SK-N-SH treated with all-trans-retinoic acid at 6 μM for 48 hours (cell line): ENCODE results near the gene ANKS1A.

Experiments
- ATAC-seq: fragments of 200-7000 bp; cut with Tn5 transposase; 3 replicates; pipeline ENCODE4 v1.9.1; 2020; ENCODE audit warnings: mild to moderate bottlenecking, moderate library complexity
- ARNTL ChIP-seq: fragments of 450-650 bp; formaldehyde crosslinking; IDR thresholded peaks from 2 replicates; pipeline ENCODE4 v1.5.0; 2020; ENCODE audit warnings: low read depth, mild to moderate bottlenecking, moderate library complexity, borderline replicate concordance
- BACH2 ChIP-seq: fragments of 250-450 bp; sonication (Bioruptor Pico); IDR thresholded peaks from 2 replicates; pipeline ENCODE4 v1.9.0; 2021; ENCODE audit warnings: mild to moderate bottlenecking, borderline replicate concordance
- CSDC2 ChIP-seq: fragments of 250-450 bp; sonication (Bioruptor Pico); IDR thresholded peaks from 2 replicates; pipeline ENCODE4 v1.5.0; 2020; ENCODE audit warnings: mild to moderate bottlenecking, moderate library complexity
- ESRRG ChIP-seq: fragments of 250-450 bp; sonication (Bioruptor Pico); IDR thresholded peaks from 2 replicates; pipeline ENCODE4 v1.6.1; 2021; ENCODE audit warnings: mild to moderate bottlenecking
- ISL1 ChIP-seq: fragments of 250-450 bp; sonication (Bioruptor Pico); IDR thresholded peaks from 2 replicates; pipeline ENCODE4 v2.1.2; 2022; ENCODE audit warnings: mild to moderate bottlenecking, moderate library complexity
- OSR1 ChIP-seq: fragments of 250-450 bp; sonication (Bioruptor Pico); IDR thresholded peaks from 2 replicates; pipeline ENCODE4 v1.8.0; 2022; ENCODE audit warnings: moderate library complexity, mild to moderate bottlenecking, inconsistent platforms
- POU6F1 ChIP-seq: fragments of 250-450 bp; sonication (Bioruptor Pico); IDR thresholded peaks from 2 replicates; pipeline ENCODE4 v1.8.0; 2021; ENCODE audit warnings: low read depth, mild to moderate bottlenecking, moderate library complexity, borderline replicate concordance
- RARB ChIP-seq: fragments of 250-450 bp; sonication (Bioruptor Pico); IDR thresholded peaks from 2 replicates; pipeline ENCODE4 v1.8.0; 2021; ENCODE audit warnings: mild to moderate bottlenecking, moderate library complexity
- TCF4 ChIP-seq: fragments of 250-450 bp; sonication (Bioruptor Pico); IDR thresholded peaks from 2 replicates; pipeline ENCODE4 v1.8.0; 2021; ENCODE audit warnings: mild to moderate bottlenecking, moderate library complexity, borderline replicate concordance
- TOX ChIP-seq: fragments of 250-450 bp; sonication (Bioruptor Pico); IDR thresholded peaks from 2 replicates; pipeline ENCODE4 v1.8.0; 2021; ENCODE audit warnings: mild to moderate bottlenecking, moderate library complexity, borderline replicate concordance
- ZC3H10 ChIP-seq: fragments of 250-450 bp; sonication (Bioruptor Pico); IDR thresholded peaks from 2 replicates; pipeline ENCODE4 v1.5.1; 2021; ENCODE audit warnings: mild to moderate bottlenecking, moderate library complexity
- ZFP30 ChIP-seq: fragments of 450-650 bp; formaldehyde crosslinking; IDR thresholded peaks from 2 replicates; pipeline ENCODE4 v1.5.0; 2022; ENCODE audit warnings: mild to moderate bottlenecking, moderate library complexity
- ZNF70 ChIP-seq: fragments of 450-650 bp; formaldehyde crosslinking; IDR thresholded peaks from 2 replicates; pipeline ENCODE4 v1.5.0; 2020; ENCODE audit warnings: mild to moderate bottlenecking, moderate library complexity
- ZNF8 ChIP-seq: fragments of 450-650 bp; formaldehyde crosslinking; IDR thresholded peaks from 2 replicates; pipeline ENCODE4 v1.5.0; 2020; ENCODE audit warnings: mild to moderate bottlenecking, moderate library complexity
- TF ChIP-seq, protein P1 (sequence below): fragments of 250-450 bp; sonication (Bioruptor Pico); IDR thresholded peaks from 2 replicates; pipeline ENCODE4 v1.8.0; 2020; ENCODE audit warnings: mild to moderate bottlenecking, moderate library complexity, borderline replicate concordance
- TF ChIP-seq, protein P2 (sequence below): fragments of 250-450 bp; sonication (Bioruptor Pico); IDR thresholded peaks from 2 replicates; pipeline ENCODE4 v1.5.1; 2020; ENCODE audit warnings: low read depth, mild to moderate bottlenecking, moderate library complexity
- TF ChIP-seq, protein P3 (sequence below): fragments of 250-450 bp; sonication (Bioruptor Pico); IDR thresholded peaks from 2 replicates; pipeline ENCODE4 v1.5.1; 2021; ENCODE audit warnings: mild to moderate bottlenecking, moderate library complexity
- TF ChIP-seq, protein P4 (sequence below): fragments of 250-450 bp; sonication (Bioruptor Pico); IDR thresholded peaks from 2 replicates; pipeline ENCODE4 v1.5.0; 2020; ENCODE audit warnings: mild to moderate bottlenecking, moderate library complexity

Gene ANKS1A

DNA sequence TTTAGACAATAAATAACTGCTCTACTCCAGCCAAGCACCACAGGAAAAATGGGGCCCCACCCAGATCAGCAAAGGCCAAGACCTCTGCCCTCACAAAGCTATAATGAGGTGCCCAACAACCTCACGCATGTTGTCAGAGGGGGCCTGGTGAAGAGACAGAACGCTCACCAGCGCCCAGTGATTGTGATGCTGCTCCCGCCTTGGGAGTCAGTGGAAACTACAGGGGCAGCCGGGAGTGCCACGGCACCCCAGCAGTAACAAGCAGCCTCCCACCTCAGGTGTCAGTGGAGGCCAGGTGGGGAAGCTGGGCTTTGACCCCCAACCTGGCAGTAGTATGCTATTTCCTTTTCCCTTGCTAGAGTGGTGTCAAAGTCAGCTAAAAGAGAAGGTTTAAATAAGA is 204.7 kb downstream of the ANKS1A start (continued):
- TF ChIP-seq, protein P1, sequence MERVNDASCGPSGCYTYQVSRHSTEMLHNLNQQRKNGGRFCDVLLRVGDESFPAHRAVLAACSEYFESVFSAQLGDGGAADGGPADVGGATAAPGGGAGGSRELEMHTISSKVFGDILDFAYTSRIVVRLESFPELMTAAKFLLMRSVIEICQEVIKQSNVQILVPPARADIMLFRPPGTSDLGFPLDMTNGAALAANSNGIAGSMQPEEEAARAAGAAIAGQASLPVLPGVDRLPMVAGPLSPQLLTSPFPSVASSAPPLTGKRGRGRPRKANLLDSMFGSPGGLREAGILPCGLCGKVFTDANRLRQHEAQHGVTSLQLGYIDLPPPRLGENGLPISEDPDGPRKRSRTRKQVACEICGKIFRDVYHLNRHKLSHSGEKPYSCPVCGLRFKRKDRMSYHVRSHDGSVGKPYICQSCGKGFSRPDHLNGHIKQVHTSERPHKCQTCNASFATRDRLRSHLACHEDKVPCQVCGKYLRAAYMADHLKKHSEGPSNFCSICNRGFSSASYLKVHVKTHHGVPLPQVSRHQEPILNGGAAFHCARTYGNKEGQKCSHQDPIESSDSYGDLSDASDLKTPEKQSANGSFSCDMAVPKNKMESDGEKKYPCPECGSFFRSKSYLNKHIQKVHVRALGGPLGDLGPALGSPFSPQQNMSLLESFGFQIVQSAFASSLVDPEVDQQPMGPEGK (CRISPR knock-in tag) = no peak

DNA sequence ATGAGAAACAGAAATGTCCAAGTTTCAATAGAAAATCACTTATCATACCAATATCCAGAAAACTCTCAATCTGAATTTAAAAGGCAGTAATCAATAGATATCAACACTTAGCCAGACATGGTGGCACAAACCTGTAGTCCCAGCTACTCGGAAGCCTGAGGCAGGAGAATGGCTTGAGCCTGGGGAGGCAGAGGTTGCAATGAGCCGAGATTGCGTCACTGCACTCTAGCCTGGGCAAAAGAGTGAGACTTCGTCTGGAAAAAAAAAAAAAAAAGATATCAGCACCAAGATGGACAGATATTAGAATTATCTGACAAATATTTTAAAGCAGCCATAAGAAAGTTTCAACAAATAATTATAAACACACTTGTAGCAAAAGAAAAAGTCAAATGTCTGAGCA is 205.1 kb downstream of the ANKS1A start:
- TF ChIP-seq, protein P2, sequence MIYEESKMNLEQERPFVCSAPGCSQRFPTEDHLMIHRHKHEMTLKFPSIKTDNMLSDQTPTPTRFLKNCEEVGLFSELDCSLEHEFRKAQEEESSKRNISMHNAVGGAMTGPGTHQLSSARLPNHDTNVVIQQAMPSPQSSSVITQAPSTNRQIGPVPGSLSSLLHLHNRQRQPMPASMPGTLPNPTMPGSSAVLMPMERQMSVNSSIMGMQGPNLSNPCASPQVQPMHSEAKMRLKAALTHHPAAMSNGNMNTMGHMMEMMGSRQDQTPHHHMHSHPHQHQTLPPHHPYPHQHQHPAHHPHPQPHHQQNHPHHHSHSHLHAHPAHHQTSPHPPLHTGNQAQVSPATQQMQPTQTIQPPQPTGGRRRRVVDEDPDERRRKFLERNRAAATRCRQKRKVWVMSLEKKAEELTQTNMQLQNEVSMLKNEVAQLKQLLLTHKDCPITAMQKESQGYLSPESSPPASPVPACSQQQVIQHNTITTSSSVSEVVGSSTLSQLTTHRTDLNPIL = no peak
- TF ChIP-seq ISL1 (CRISPR knock-in tag) (no peak), ESRRG (CRISPR knock-in tag) (no peak), POU6F1 (CRISPR knock-in tag) (no peak), TOX (no peak), ZNF70 (CRISPR knock-in tag) (no peak), BACH2 (CRISPR knock-in tag) (no peak), ZFP30 (CRISPR knock-in tag) (no peak), OSR1 (CRISPR knock-in tag) (no peak), ARNTL (CRISPR knock-in tag) (no peak), ZC3H10 (CRISPR knock-in tag) (no peak), RARB (CRISPR knock-in tag) (no peak), ZNF8 (CRISPR knock-in tag) (no peak), CSDC2 (CRISPR knock-in tag) (no peak), TCF4 (CRISPR knock-in tag) (no peak)
- TF ChIP-seq, protein P3, sequence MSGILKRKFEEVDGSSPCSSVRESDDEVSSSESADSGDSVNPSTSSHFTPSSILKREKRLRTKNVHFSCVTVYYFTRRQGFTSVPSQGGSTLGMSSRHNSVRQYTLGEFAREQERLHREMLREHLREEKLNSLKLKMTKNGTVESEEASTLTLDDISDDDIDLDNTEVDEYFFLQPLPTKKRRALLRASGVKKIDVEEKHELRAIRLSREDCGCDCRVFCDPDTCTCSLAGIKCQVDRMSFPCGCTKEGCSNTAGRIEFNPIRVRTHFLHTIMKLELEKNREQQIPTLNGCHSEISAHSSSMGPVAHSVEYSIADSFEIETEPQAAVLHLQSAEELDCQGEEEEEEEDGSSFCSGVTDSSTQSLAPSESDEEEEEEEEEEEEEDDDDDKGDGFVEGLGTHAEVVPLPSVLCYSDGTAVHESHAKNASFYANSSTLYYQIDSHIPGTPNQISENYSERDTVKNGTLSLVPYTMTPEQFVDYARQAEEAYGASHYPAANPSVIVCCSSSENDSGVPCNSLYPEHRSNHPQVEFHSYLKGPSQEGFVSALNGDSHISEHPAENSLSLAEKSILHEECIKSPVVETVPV (CRISPR knock-in tag) = no peak
- TF ChIP-seq, protein P1 (CRISPR knock-in tag) = no peak
- TF ChIP-seq, protein P4, sequence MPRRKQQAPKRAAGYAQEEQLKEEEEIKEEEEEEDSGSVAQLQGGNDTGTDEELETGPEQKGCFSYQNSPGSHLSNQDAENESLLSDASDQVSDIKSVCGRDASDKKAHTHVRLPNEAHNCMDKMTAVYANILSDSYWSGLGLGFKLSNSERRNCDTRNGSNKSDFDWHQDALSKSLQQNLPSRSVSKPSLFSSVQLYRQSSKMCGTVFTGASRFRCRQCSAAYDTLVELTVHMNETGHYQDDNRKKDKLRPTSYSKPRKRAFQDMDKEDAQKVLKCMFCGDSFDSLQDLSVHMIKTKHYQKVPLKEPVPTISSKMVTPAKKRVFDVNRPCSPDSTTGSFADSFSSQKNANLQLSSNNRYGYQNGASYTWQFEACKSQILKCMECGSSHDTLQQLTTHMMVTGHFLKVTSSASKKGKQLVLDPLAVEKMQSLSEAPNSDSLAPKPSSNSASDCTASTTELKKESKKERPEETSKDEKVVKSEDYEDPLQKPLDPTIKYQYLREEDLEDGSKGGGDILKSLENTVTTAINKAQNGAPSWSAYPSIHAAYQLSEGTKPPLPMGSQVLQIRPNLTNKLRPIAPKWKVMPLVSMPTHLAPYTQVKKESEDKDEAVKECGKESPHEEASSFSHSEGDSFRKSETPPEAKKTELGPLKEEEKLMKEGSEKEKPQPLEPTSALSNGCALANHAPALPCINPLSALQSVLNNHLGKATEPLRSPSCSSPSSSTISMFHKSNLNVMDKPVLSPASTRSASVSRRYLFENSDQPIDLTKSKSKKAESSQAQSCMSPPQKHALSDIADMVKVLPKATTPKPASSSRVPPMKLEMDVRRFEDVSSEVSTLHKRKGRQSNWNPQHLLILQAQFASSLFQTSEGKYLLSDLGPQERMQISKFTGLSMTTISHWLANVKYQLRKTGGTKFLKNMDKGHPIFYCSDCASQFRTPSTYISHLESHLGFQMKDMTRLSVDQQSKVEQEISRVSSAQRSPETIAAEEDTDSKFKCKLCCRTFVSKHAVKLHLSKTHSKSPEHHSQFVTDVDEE (CRISPR knock-in tag) = no peak
- no peak for ATAC-seq

DNA sequence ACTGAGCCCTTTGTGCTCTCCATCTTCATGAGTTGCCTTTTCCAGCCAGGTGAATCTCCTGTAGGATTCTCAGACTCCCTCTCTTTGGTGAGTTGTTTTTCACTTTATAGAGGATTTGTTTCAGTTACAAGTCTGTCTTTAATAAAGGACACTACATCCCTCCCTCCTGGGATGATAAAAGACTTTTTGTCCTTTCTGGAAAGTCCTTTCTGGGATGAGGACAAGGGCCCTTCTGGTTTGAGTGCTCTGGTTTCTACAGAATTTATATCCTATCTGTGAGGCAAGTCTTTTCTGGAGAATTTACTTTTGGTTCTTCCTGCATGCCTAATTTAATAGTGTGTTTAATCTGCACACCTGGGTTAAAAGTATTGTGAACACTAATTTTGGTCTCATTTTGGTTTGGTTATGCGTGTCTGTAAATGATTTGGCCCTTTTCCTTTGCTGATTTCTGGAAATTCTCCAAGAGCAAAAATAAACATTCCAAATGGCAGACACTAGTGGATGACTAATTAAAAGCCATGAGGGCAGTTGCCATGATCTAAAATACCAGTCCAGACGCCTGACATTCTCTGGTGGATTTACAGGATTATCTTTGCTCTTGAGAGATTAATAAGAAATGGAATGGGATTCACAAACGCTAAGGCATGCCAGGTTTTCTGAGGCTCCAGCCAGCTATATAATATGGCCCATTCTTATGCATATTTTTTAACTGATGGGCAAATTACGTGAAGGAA is 207.2 kb downstream of the ANKS1A start:
- peak; percentile 62 for ATAC-seq
- peak; percentile 57 for TF ChIP-seq ISL1 (CRISPR knock-in tag)
- TF ChIP-seq TCF4 (CRISPR knock-in tag) = peak; percentile 47; the same call in 1 of the 2 replicates
- TF ChIP-seq, protein P3 (CRISPR knock-in tag) = no peak
